ENCODE results near the gene MEGF11. TPM values are rescaled to one million over a fixed set of nuclear protein-coding genes. Genes with fewer than 3 reads are reported as not detected.

Gene MEGF11
- total RNA-seq, 1 donor from 2014 or later, result not detected

- no peak for DNase-seq (ENCODE audit: low spot score)
- intact Hi-C loops (cut with DNase I), result loop anchor here (10.0 kb wide), 1 partner anchor 149 kb away; no protein-coding TSS in a partner anchor
Measured at GRCh38 chr15:66133247-66133885, 120.2 kb downstream of the MEGF11 start.

- intact Hi-C loops (cut with DNase I), result loop anchor here (10.0 kb wide), 1 partner anchor 148 kb away; no protein-coding TSS in a partner anchor
- DNase-seq (ENCODE audit: low spot score), result no peak
Measured at GRCh38 chr15:66132251-66132816, 121.2 kb downstream of the MEGF11 start.

- intact Hi-C loops (cut with DNase I), result loop anchor here (10.0 kb wide), 1 partner anchor 147 kb away; no protein-coding TSS in a partner anchor
- DNase-seq (ENCODE audit: low spot score), result no peak
Measured at GRCh38 chr15:66131831-66132230, 121.7 kb downstream of the MEGF11 start.

DNA sequence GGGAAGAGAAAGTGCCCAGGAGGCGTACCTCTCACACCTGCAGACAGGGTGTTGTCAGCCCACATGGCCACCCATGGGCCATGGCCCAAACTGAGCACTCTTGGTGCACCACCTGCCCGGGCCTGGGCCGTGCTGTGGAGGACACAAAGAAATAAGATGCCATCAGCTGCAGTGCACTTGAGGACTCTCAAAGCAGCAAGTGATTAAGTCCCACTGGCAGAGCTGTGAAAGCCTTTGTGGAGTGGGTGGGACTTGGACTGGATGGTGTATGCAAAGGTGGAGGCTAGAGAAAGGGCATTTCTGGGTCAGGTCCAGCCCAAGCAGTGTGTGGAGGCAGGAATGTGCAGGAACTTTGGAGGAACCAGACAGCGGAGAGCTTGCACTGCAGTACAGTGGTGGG, 122.3 kb downstream of the MEGF11 start:
- intact Hi-C loops (cut with DNase I), result loop anchor here (10.0 kb wide), 1 partner anchor 146 kb away; no protein-coding TSS in a partner anchor
- no peak for DNase-seq (ENCODE audit: low spot score)

DNA sequence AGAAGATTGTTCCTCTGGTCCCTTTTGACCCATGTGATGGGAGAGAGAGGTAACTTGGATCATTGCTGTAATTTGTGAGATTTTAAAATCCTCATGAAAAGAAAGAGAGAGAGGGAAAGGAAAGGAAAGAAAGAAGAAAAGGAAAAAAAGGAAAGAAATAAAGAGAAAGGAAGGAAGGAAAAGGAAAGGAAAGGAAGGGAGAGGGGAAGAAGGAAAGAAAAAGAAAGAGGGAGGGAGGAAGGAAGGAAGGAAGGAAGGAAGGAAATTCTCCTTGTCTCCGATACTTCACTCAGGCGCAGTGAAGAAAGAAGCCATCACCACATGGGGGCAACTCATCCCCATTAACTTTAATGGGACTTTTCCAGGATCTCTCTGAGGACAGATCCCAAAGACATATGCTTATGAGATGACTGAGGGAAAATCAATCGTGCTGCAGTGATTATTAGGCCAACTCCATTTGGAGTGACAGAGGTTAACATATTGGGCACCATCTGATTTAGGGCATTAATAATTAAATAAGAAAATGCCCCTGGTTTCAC, 123.0 kb downstream of the MEGF11 start:
- intact Hi-C loops (cut with DNase I), result loop anchor here (10.0 kb wide), 1 partner anchor 146 kb away; no protein-coding TSS in a partner anchor
- DNase-seq (ENCODE audit: low spot score), result no peak

- DNase-seq (ENCODE audit: low spot score), result no peak
- intact Hi-C loops (cut with DNase I), result no loop called here
Measured at GRCh38 chr15:66129586-66129985, 124.0 kb downstream of the MEGF11 start.

DNA sequence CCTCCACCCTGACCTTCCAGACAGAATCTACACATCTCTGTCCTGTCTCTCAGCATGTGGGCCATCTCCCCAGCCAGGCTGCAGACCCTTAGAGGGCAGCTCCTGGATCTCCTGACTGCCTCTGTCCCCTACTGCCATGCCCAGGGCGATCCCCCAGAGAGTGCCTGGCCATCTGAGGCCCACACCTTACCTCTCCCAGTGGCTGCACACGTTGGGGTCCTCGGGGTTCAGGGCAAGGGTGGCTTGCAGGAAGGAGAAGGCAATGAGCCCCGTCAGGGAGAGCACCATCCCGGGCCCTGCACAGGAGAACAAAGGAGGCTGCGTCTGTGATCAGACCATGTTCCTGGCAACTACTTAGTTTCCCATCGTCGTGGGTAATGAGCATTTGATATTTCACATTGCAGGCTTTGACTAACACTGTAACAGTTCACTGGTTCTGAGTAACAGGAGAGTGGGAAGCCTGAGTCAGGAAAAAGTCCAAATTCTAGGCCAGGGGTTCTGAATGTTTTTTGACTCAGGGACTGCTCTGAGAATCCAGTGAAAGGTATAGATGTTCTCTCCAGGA, 125.4 kb downstream of the MEGF11 start:
- intact Hi-C loops (cut with DNase I), result no loop called here
- no peak for DNase-seq (ENCODE audit: low spot score)

DNA sequence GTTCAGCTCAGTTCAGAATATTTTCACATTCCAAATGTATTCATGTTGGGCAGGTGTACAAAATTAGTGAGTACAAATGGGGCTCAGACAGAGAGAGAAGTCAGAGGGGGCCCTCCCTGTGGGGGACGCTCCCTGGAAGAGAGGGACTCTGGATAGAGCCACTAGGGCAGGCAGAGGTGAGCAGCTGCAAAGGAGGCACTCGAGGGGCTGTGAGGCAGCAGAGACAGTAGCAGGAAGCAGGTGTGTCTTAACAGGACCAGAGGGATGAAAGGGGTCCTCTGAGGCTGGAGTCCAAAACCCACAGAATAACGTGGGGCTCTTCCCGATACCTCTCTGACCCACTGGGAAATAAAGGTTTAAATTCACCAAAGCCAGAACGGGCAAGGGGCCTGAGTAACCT, 127.1 kb downstream of the MEGF11 start:
- intact Hi-C loops (cut with DNase I), result no loop called here
- no peak for DNase-seq (ENCODE audit: low spot score)

DNA sequence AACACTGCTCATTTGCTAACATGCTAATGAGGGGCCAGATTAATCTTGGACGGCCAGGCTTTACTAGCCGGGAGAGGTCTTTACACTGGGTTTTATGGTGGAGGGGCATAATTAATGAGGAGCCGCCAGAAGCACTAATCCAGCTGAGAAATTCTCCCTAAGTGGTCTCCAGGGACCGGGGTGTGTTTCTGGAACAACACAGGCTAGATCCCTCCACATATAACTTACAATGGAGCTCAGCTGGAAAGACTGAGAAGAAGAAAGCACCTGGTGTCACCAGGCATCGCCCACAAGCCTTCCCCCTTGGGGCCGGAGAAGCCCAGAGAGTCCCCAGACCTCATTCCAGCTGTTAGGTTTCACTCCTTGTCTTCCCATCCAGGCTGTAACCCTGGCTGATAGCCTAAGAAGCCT, 127.5 kb downstream of the MEGF11 start:
- no peak for DNase-seq (ENCODE audit: low spot score)
- intact Hi-C loops (cut with DNase I), result no loop called here

GRCh38 chr15:66124651-66125050, 128.9 kb downstream of the MEGF11 start:
- intact Hi-C loops (cut with DNase I), result no loop called here

DNA sequence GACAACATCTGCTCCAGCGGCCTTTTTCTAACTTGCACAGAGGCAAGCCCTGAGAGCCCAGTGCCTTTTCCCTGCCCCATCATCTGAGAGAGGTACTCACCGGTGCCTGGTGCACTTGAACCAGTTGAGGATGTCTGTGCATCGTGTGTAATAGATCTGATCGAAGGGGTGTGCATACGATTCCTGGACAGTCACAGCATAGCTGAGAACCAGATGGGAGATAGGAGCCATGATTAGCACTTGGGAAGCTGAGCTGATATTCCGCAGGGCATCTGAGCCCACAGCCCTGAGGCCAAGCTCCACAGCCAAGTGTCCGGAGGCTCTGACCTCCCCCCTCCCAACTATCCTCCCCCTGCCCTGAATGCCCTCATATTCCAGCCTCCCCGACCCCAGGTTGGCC, 129.8 kb downstream of the MEGF11 start:
- intact Hi-C loops (cut with DNase I), result no loop called here
- no peak for DNase-seq (ENCODE audit: low spot score)

More at GRCh38 chr15:66124651-66125050, 128.9 kb downstream of the MEGF11 start:
- no peak for DNase-seq (ENCODE audit: low spot score)

DNA sequence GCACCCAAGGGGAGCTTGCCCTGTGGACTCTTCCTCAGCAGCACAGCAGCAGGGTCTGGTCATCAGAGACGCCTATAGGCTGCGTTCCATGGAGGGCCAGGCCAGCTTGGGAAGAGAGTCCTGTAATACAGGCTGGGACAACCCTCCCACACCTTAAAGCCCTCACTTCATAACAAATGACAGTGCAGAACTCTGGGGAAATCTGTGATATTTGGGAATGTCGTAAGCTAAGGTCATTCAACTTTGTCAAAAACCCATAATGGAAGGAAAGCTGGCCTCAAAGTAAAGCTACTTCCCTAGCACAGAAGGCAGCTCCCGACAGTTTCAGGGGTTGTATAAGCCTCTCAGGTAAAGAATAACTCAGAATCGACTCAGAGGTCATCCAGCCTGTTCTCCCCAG, 133.1 kb downstream of the MEGF11 start:
- intact Hi-C loops (cut with DNase I), result no loop called here
- DNase-seq (ENCODE audit: low spot score), result no peak

DNA sequence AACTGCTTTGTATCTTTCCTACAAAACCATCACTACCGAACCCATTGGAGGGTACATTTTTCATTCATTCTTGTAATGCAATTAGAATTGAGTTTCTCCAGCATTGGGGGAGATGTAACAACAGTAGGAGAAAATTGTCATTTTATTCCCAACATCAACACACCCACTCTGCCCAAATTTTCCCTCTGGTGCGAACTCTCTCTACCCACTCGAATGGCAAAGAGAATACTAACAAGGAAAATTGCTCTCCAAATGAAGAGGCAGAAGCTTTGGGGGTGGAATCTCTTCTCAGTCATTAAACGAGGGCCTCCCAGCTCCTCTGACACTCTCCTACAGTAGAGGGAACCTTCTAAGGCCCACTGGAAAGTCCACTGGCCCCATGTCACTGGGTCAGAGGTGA, 135.7 kb downstream of the MEGF11 start:
- no peak for DNase-seq (ENCODE audit: low spot score)
- intact Hi-C loops (cut with DNase I), result no loop called here

DNA sequence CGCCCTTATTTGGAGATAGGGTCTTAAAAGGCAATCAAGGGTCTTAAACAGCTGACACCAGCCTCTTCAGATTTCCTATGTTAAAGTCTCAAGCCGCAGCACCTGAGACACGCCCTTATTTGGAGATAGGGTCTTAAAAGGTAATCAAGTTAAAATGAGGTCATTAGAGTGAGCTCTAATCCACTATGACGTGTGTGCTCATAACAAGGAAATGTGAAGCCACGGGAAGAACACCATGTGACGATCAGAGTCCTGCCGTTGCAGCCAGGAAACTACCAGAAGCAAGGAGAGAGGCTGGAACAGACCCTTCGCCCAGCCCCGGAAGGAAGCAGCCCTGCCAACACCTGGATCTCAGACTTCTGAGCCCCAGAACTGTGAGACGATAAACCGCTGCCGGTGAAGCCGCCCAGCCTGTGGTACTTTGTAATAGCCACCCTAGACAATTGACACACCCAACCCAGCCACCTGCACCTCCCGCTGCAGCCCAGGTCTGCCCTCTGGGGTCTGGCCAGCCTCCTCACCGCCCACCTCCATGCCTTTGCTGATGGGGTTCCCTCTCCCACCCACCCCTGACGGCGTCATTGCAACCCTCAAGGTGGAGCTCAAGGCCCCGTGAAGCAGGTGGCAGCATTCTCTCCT, 137.9 kb downstream of the MEGF11 start:
- intact Hi-C loops (cut with DNase I), result no loop called here
- no peak for DNase-seq (ENCODE audit: low spot score)

GRCh38 chr15:66114863-66115425, 138.6 kb downstream of the MEGF11 start:
- intact Hi-C loops (cut with DNase I), result no loop called here
- no peak for DNase-seq (ENCODE audit: low spot score)

DNA sequence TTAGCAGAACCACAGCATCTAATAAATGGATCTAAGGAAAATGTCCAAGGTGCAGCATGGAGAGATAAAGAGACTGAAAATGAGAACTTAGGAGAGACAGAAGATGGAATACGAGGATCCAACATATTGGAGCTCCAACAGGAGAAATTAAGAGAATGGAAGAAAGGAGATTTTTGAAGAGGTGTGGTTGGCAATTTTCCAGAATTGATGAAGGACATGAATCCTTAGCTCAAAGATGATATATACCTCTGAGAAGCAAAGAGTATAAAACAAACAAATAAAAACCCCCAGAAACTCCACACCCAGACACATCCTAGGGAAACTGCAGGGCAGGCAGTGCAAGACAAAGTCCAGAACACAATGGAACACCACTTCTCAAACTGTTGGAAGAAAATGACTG, 141.2 kb downstream of the MEGF11 start:
- DNase-seq (ENCODE audit: low spot score), result no peak
- intact Hi-C loops (cut with DNase I), result no loop called here

DNA sequence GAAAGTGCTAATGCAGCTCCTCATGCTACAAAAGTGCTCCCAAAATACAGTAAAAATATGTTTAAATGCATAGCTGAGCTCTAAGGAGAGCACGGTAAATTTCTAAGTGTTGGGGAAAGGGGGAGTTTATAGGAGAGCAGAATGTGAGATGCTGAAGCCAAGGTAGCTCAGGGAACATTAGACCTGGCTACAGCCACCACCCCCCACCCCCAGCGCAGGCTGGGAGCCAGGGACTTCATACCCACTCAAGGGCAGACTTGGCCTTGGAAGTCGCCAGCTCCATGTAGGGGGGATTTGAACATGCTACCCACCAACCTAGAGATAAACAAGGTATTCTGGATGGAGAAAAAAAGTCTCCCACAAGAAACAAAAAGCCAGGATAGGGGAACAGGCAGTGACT, 142.2 kb downstream of the MEGF11 start:
- DNase-seq (ENCODE audit: low spot score), result no peak
- intact Hi-C loops (cut with DNase I), result no loop called here

- intact Hi-C loops (cut with DNase I), result no loop called here
- no peak for DNase-seq (ENCODE audit: low spot score)
Measured at GRCh38 chr15:66110864-66111263, 142.7 kb downstream of the MEGF11 start.

DNA sequence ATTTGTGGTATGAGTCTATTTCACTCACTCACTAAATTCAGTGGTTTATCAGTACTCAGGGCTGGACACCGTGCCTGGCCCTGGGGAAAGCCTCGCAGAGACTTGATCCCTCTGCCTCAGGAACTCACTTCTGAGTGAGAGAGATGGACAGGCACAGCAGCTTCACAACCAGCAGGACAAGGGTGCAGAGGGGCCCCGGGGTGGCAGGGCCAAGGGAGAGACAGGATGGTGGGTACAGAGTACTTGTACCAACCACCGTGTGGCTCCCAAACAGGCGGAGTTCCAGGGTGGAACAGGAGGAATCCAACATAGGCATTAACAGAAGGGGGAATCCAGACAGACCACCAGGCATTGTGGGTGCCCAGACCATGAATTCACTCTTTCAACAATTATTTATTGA, 143.7 kb downstream of the MEGF11 start:
- intact Hi-C loops (cut with DNase I), result no loop called here
- DNase-seq (ENCODE audit: low spot score), result no peak

Measured in cardiac septum (tissue), 1 donor.